Glutamatergic neuron (in vitro differentiated cells): Measurements from ENCODE around the gene LHFPL5. TPM values are rescaled to one million over a fixed set of nuclear protein-coding genes. Genes with fewer than 3 reads are reported as not detected.
A peak's percentile ranks its signal among the peaks of the same experiment; 100 is the strongest.

Experiments used
- DNase-seq: peaks from one replicate; pipeline ENCODE4 v3.0.0; 2022
- H3K27ac Mint-ChIP-seq: one replicate; pipeline ENCODE4 v1.8.0; 2020; ENCODE audit warnings: mild to moderate bottlenecking, mixed read lengths, inconsistent platforms; ENCODE audit not compliant: unreplicated experiment
- H3K27me3 Mint-ChIP-seq: one replicate; pipeline ENCODE4 v1.8.0; 2020; ENCODE audit warnings: mild to moderate bottlenecking, moderate library complexity, mixed read lengths, inconsistent platforms; ENCODE audit not compliant: unreplicated experiment
- H3K36me3 Mint-ChIP-seq: one replicate; pipeline ENCODE4 v1.8.0; 2020; ENCODE audit warnings: mild to moderate bottlenecking, mixed read lengths, inconsistent platforms; ENCODE audit not compliant: unreplicated experiment
- H3K4me1 Mint-ChIP-seq: one replicate; pipeline ENCODE4 v1.8.0; 2020; ENCODE audit warnings: mild to moderate bottlenecking, low read depth, mixed read lengths, inconsistent platforms; ENCODE audit not compliant: unreplicated experiment
- H3K4me3 Mint-ChIP-seq: one replicate; pipeline ENCODE4 v1.8.0; 2020; ENCODE audit warnings: mild to moderate bottlenecking, mixed read lengths, inconsistent platforms; ENCODE audit not compliant: unreplicated experiment
- H3K9me3 Mint-ChIP-seq: one replicate; pipeline ENCODE4 v1.8.0; 2020; ENCODE audit warnings: mild to moderate bottlenecking, moderate library complexity, mixed read lengths, inconsistent platforms; ENCODE audit not compliant: unreplicated experiment
- CTCF ChIP-seq: fragments of 200-600 bp; sonication (generic); IDR thresholded peaks from one replicate; pipeline ENCODE4 v1.5.0; 2021; ENCODE audit not compliant: partially characterized antibody, unreplicated experiment
- total RNA-seq: library from RNA; stranded (reverse); fragmentation: NEBNext Ultra II Directional; extraction: Animal tissue kit (Norgen Biotek cat#: 25700); gene quantifications from one replicate; pipeline ENCODE4 v1.2.1, GENCODE V29; 2021; ENCODE audit not compliant: unreplicated experiment

The LHFPL5 gene
- total RNA-seq, 1 donor from 2014 or later = 1.7 TPM

GRCh38 chr6:35771343-35771627, 33.9 kb upstream of the LHFPL5 start:
- Mint-ChIP-seq H3K27me3 (peaks cover 4% of the 10 kb centered on the region), H3K36me3 (no peaks in the 10 kb centered on the region), H3K4me1 (no peaks in the 10 kb centered on the region), H3K4me3 (no peak overlapping the region), H3K27ac (no peak overlapping the region), H3K9me3 (no peaks in the 10 kb centered on the region)
- no peak for TF ChIP-seq CTCF
- no peak for DNase-seq

- no peaks in the 10 kb centered on the region for H3K9me3 Mint-ChIP-seq
- TF ChIP-seq CTCF = no peak
- no peak overlapping the region for H3K27ac Mint-ChIP-seq
- no peaks in the 10 kb centered on the region for H3K4me1 Mint-ChIP-seq
- DNase-seq = no peak
- H3K36me3 Mint-ChIP-seq = no peaks in the 10 kb centered on the region
- H3K4me3 Mint-ChIP-seq = no peak overlapping the region
- peaks cover 10% of the 10 kb centered on the region for H3K27me3 Mint-ChIP-seq
These were observed 30.9 kb upstream of the LHFPL5 start for GRCh38 chr6:35774116-35774794.

- TF ChIP-seq CTCF = no peak
- H3K36me3 Mint-ChIP-seq = no peaks in the 10 kb centered on the region
- H3K4me3 Mint-ChIP-seq = no peak overlapping the region
- H3K4me1 Mint-ChIP-seq = no peaks in the 10 kb centered on the region
- no peak for DNase-seq
- H3K9me3 Mint-ChIP-seq = no peaks in the 10 kb centered on the region
- no peak overlapping the region for H3K27ac Mint-ChIP-seq
- peaks cover 10% of the 10 kb centered on the region for H3K27me3 Mint-ChIP-seq
These were observed 30.1 kb upstream of the LHFPL5 start for GRCh38 chr6:35775031-35775430.

GRCh38 chr6:35776364-35777215, 28.6 kb upstream of the LHFPL5 start, which contains the start of gene CLPSL2:
CLPSL2 (plus strand) TSS chr6:35776598; CDS start chr6:35776619, 21 bp downstream.
- Mint-ChIP-seq H3K36me3 (no peaks in the 10 kb centered on the region), H3K9me3 (no peaks in the 10 kb centered on the region), H3K27ac (no peak within 1 kb of the TSS), H3K27me3 (peaks cover 10% of the 10 kb centered on the region), H3K4me3 (peak within 1 kb of the TSS; percentile 87), H3K4me1 (no peaks in the 10 kb centered on the region)
- no peak for TF ChIP-seq CTCF
- DNase-seq = peak; percentile 64

GRCh38 chr6:35777356-35778102, 27.6 kb upstream of the LHFPL5 start:
- Mint-ChIP-seq H3K27me3 (peaks cover 10% of the 10 kb centered on the region), H3K4me3 (peak overlapping the region; percentile 61), H3K36me3 (no peaks in the 10 kb centered on the region), H3K9me3 (no peaks in the 10 kb centered on the region), H3K4me1 (no peaks in the 10 kb centered on the region), H3K27ac (no peak overlapping the region)
- no peak for DNase-seq
- TF ChIP-seq CTCF = no peak
